Loucy (cell line): Measurements from ENCODE around the gene RBM18.

Experiments
- H2AFZ ChIP-seq: fragments of 200-600 bp; sonication (generic); 2 replicates; pipeline ENCODE4 v1.6.0; 2016; ENCODE audit warnings: antibody characterized with exemption, mild to moderate bottlenecking, low read length, moderate library complexity
- H3F3A ChIP-seq: fragments of 200-600 bp; 2 replicates; pipeline ENCODE4 v1.6.0; 2016; ENCODE audit warnings: antibody characterized with exemption, low read depth, mild to moderate bottlenecking
- H3K27me3 ChIP-seq: fragments of 200-600 bp; sonication (generic); 2 replicates; pipeline ENCODE4 v1.6.1; 2014; ENCODE audit warnings: low read length, mild to moderate bottlenecking; ENCODE audit not compliant: insufficient read depth, poor library complexity, severe bottlenecking
- H3K36me3 ChIP-seq: fragments of 200-600 bp; sonication (generic); 2 replicates; pipeline ENCODE4 v1.6.1; 2016; ENCODE audit warnings: low read length; ENCODE audit not compliant: insufficient read depth
- H3K4me1 ChIP-seq: fragments of 200-600 bp; sonication (generic); 2 replicates; pipeline ENCODE4 v1.5.1; 2014; ENCODE audit warnings: low read length, mild to moderate bottlenecking; ENCODE audit not compliant: insufficient read depth, poor library complexity, severe bottlenecking
- H3K4me2 ChIP-seq: fragments of 200-600 bp; sonication (generic); 2 replicates; pipeline ENCODE4 v1.6.0; 2014; ENCODE audit warnings: antibody characterized with exemption, low read length, low read depth, mild to moderate bottlenecking; ENCODE audit not compliant: poor library complexity, severe bottlenecking
- H3K4me3 ChIP-seq: fragments of 200-600 bp; sonication (generic); 2 replicates; pipeline ENCODE4 v1.5.1; 2014; ENCODE audit warnings: low read length, mild to moderate bottlenecking, mixed read lengths; ENCODE audit not compliant: poor library complexity, severe bottlenecking
- H3K79me2 ChIP-seq: fragments of 200-600 bp; sonication (generic); 2 replicates; pipeline ENCODE4 v1.6.1; 2014; ENCODE audit warnings: low read length; ENCODE audit not compliant: insufficient read depth
- H3K9ac ChIP-seq: fragments of 200-600 bp; sonication (generic); 2 replicates; pipeline ENCODE4 v1.6.0; 2014; ENCODE audit warnings: mild to moderate bottlenecking, low read depth, low read length, moderate library complexity; ENCODE audit not compliant: poor library complexity, severe bottlenecking
- H3K9me2 ChIP-seq: fragments of 200-600 bp; sonication (generic); replicated peaks from 2 replicates; pipeline ENCODE4 v1.6.1; 2016; ENCODE audit warnings: low read depth, low read length, mixed read lengths
- H3K9me3 ChIP-seq: fragments of 200-600 bp; sonication (generic); 2 replicates; pipeline ENCODE4 v1.6.1; 2014; ENCODE audit warnings: mild to moderate bottlenecking, antibody characterized with exemption, low read length, low read depth; ENCODE audit not compliant: insufficient read depth
- H4K20me1 ChIP-seq: fragments of 200-600 bp; sonication (generic); 2 replicates; pipeline ENCODE4 v1.6.0; 2014; ENCODE audit warnings: antibody characterized with exemption, low read length, mild to moderate bottlenecking; ENCODE audit not compliant: insufficient read depth, poor library complexity, severe bottlenecking
- CTCF ChIP-seq: fragments of 200-600 bp; sonication (generic); conservative IDR thresholded peaks from 2 replicates; pipeline ENCODE4 v1.5.1; 2014; ENCODE audit warnings: mild to moderate bottlenecking, antibody characterized with exemption, low read length
- EZH2phosphoT487 ChIP-seq: fragments of 200-600 bp; IDR thresholded peaks from 2 replicates; pipeline ENCODE4 v1.6.1; 2018; ENCODE audit warnings: antibody characterized with exemption, mild to moderate bottlenecking, moderate library complexity, borderline replicate concordance

RBM18 gene

GRCh38 chr9:122205176-122205575 is 59.5 kb downstream of the RBM18 start:
- Histone ChIP-seq H3K9me3 (no peaks in the 10 kb centered on the region), H3F3A (no peaks in the 10 kb centered on the region), H3K27me3 (no peaks in the 10 kb centered on the region), H4K20me1 (no peaks in the 10 kb centered on the region), H3K9ac (no peak overlapping the region), H3K4me2 (no peak overlapping the region), H3K4me3 (no peak overlapping the region), H3K4me1 (no peaks in the 10 kb centered on the region), H2AFZ (no peak overlapping the region), H3K36me3 (no peaks in the 10 kb centered on the region), H3K9me2 (no peaks in the 10 kb centered on the region), H3K79me2 (no peaks in the 10 kb centered on the region)
- TF ChIP-seq EZH2phosphoT487 (no peak), CTCF (no peak)

- no peaks in the 10 kb centered on the region for H3K36me3 ChIP-seq
- no peak overlapping the region for H2AFZ ChIP-seq
- H3F3A ChIP-seq, result no peaks in the 10 kb centered on the region
- no peaks in the 10 kb centered on the region for H3K79me2 ChIP-seq
- no peak overlapping the region for H3K4me2 ChIP-seq
- TF ChIP-seq EZH2phosphoT487 (no peak), CTCF (no peak)
- no peak overlapping the region for H3K9ac ChIP-seq
- no peaks in the 10 kb centered on the region for H3K9me2 ChIP-seq
- H4K20me1 ChIP-seq, result no peaks in the 10 kb centered on the region
- no peaks in the 10 kb centered on the region for H3K27me3 ChIP-seq
- no peaks in the 10 kb centered on the region for H3K9me3 ChIP-seq
- H3K4me1 ChIP-seq, result no peaks in the 10 kb centered on the region
- no peak overlapping the region for H3K4me3 ChIP-seq
Measured at GRCh38 chr9:122204491-122204890, 60.1 kb downstream of the RBM18 start.

- H3K9me3 ChIP-seq, result no peaks in the 10 kb centered on the region
- H3K4me3 ChIP-seq, result no peak overlapping the region
- H3K9me2 ChIP-seq, result no peaks in the 10 kb centered on the region
- TF ChIP-seq EZH2phosphoT487, result no peak
- TF ChIP-seq CTCF, result no peak
- H3F3A ChIP-seq, result no peaks in the 10 kb centered on the region
- no peaks in the 10 kb centered on the region for H3K4me1 ChIP-seq
- H3K27me3 ChIP-seq, result no peaks in the 10 kb centered on the region
- no peaks in the 10 kb centered on the region for H3K36me3 ChIP-seq
- no peaks in the 10 kb centered on the region for H4K20me1 ChIP-seq
- no peak overlapping the region for H2AFZ ChIP-seq
- H3K4me2 ChIP-seq, result no peak overlapping the region
- no peak overlapping the region for H3K9ac ChIP-seq
- H3K79me2 ChIP-seq, result no peaks in the 10 kb centered on the region
Measured at GRCh38 chr9:122204055-122204454, 60.6 kb downstream of the RBM18 start.
